Keratinocyte (primary cell): ENCODE measurements around the gene NRG3. TPM values are rescaled to one million over a fixed set of nuclear protein-coding genes. Genes with fewer than 3 reads are reported as not detected.

ENCODE experiments used
- DNase-seq: peaks from one replicate; pipeline ENCODE4 v3.0.0-alpha.2; 2011; ENCODE audit warnings: low read depth, missing footprints, low spot score
- FAIRE-seq: peaks from 2 replicates; lab custom pipeline; 2011; peaks lifted over from hg19 to GRCh38; lab: Jason Lieb, UNC
- H2AFZ ChIP-seq: 2 replicates; pipeline ENCODE4 v1.6.0; 2012; ENCODE audit warnings: low read length, control low read depth, inconsistent platforms; ENCODE audit not compliant: control insufficient read depth
- H3K27ac ChIP-seq: 2 replicates; pipeline ENCODE4 v1.5.1; 2011; ENCODE audit warnings: low read length; ENCODE audit not compliant: control insufficient read depth, insufficient read depth
- H3K27me3 ChIP-seq: 3 replicates; pipeline ENCODE4 v1.6.0; 2011; ENCODE audit warnings: low read length; ENCODE audit not compliant: control insufficient read depth, insufficient read depth; ENCODE audit errors: extremely low read depth
- H3K36me3 ChIP-seq, 2 experiments: 2 replicates in 1 of 2; 3 replicates in 1 of 2; pipeline ENCODE4 v1.5.1; 2011; ENCODE audit warnings: low read length in 2 of 2, mild to moderate bottlenecking in 1 of 2; ENCODE audit not compliant: control insufficient read depth in 2 of 2, insufficient read depth in 2 of 2; ENCODE audit errors: extremely low read depth in 1 of 2
- H3K4me1 ChIP-seq: 3 replicates; pipeline ENCODE4 v1.5.1; 2011; ENCODE audit warnings: low read length; ENCODE audit not compliant: control insufficient read depth, insufficient read depth; ENCODE audit errors: extremely low read depth
- H3K4me2 ChIP-seq: 3 replicates; pipeline ENCODE4 v1.6.0; 2011; ENCODE audit warnings: low read depth, low read length; ENCODE audit not compliant: control insufficient read depth, insufficient read depth; ENCODE audit errors: extremely low read depth
- H3K4me3 ChIP-seq, 3 experiments: fragments of 200-600 bp in 1 of 3; sonication (generic) in 1 of 3; 2 replicates in 2 of 3; 3 replicates in 1 of 3; pipeline ENCODE4 v1.5.1; 2011 to 2016; ENCODE audit warnings: low read length in 3 of 3, mild to moderate bottlenecking in 3 of 3, control low read depth in 2 of 3, inconsistent platforms in 1 of 3, low read depth in 1 of 3, mixed read lengths in 1 of 3, mixed run types in 1 of 3, moderate library complexity in 1 of 3; ENCODE audit not compliant: control insufficient read depth in 2 of 3, insufficient read depth in 2 of 3; ENCODE audit errors: extremely low read depth in 1 of 3
- H3K79me2 ChIP-seq: 2 replicates; pipeline ENCODE4 v1.6.0; 2012; ENCODE audit warnings: low read length; ENCODE audit not compliant: control insufficient read depth, insufficient read depth
- H3K9ac ChIP-seq: 3 replicates; pipeline ENCODE4 v1.6.0; 2011; ENCODE audit warnings: low read length; ENCODE audit not compliant: control insufficient read depth, insufficient read depth; ENCODE audit errors: extremely low read depth
- H3K9me1 ChIP-seq: 3 replicates; pipeline ENCODE4 v1.6.0; 2011; ENCODE audit warnings: low read length; ENCODE audit not compliant: control insufficient read depth, insufficient read depth; ENCODE audit errors: extremely low read depth
- H3K9me3 ChIP-seq: 2 replicates; pipeline ENCODE4 v1.5.1; 2012; ENCODE audit warnings: low read depth, low read length; ENCODE audit not compliant: control insufficient read depth
- H4K20me1 ChIP-seq: 3 replicates; pipeline ENCODE4 v1.6.0; 2011; ENCODE audit warnings: low read length; ENCODE audit not compliant: control insufficient read depth, insufficient read depth; ENCODE audit errors: extremely low read depth
- CTCF ChIP-seq, 3 experiments: IDR thresholded peaks in 1 of 3; conservative IDR thresholded peaks in 1 of 3; optimal IDR thresholded peaks in 1 of 3; 2 replicates in 2 of 3; 3 replicates in 1 of 3; pipeline versions ENCODE3 to v1.5.1; 2011; ENCODE audit warnings: low read length in 3 of 3, mild to moderate bottlenecking in 3 of 3, moderate library complexity in 2 of 3, control low read depth in 1 of 3, inconsistent platforms in 1 of 3; ENCODE audit not compliant: insufficient read depth in 2 of 3; ENCODE audit errors: extremely low read depth in 1 of 3
- EZH2 ChIP-seq: IDR thresholded peaks from one replicate; pipeline ENCODE4 v1.6.1; 2012; ENCODE audit warnings: inconsistent platforms, mild to moderate bottlenecking, low read length, moderate library complexity
- dilution Hi-C: fragments of 300-500 bp; cut with MboI; formaldehyde crosslinking; loops from one replicate; pipeline ENCODE4 v1.7.0; 2020; ENCODE audit warnings: low sequenced_read_pairs; ENCODE audit not compliant: extremely low pct_ligation_motif_present
- polyA plus RNA-seq, 5 experiments: library from polyadenylated mRNA; depleted of rRNA in 3 of 5; stranded (reverse) in 3 of 5; stranded (forward) in 1 of 5; unstranded in 1 of 5; fragments of >200 nt; gene quantifications; 1 replicate in 1 of 5; 2 replicates in 3 of 5; 3 replicates in 1 of 5; pipeline versions ENCODE4 v1.2.1 to v1.2.3, GENCODE V29; 2011 to 2012; ENCODE audit warnings: missing spikeins in 2 of 5, low read depth in 1 of 5, low replicate concordance in 1 of 5

NRG3 gene
- polyA plus RNA-seq, 1 donor (not counting 4 experiments of a cell fraction or from before 2014, with no cell fraction given) = not detected

- H3K27me3 ChIP-seq = no peaks in the 10 kb centered on the region
- no peaks in the 10 kb centered on the region for H3K9me1 ChIP-seq
- no peaks in the 10 kb centered on the region for H3K36me3 ChIP-seq
- H3K4me3 ChIP-seq = no peak overlapping the region
- H3K27ac ChIP-seq = no peak overlapping the region
- no peak for TF ChIP-seq CTCF (optimal IDR thresholded peaks at IDR 0.05 in 1 of 3, IDR thresholded peaks at IDR 0.05 in 1 of 3, conservative IDR thresholded peaks at IDR 0.05 in 1 of 3; ENCODE audit: extremely low read depth in 1 of 3, insufficient read depth in 2 of 3, low read length in 3 of 3)
- no peak for TF ChIP-seq EZH2
- no peaks in the 10 kb centered on the region for H3K4me1 ChIP-seq
- no peak overlapping the region for H3K9ac ChIP-seq
- H2AFZ ChIP-seq = no peak overlapping the region
- no peak for FAIRE-seq
- H3K79me2 ChIP-seq = no peaks in the 10 kb centered on the region
- H4K20me1 ChIP-seq = no peaks in the 10 kb centered on the region
- no peaks in the 10 kb centered on the region for H3K9me3 ChIP-seq
- dilution Hi-C loops = no loop called here
- no peak for DNase-seq
- H3K4me2 ChIP-seq = no peak overlapping the region
Measured at GRCh38 chr10:82211346-82211745, 336.4 kb downstream of the NRG3 start.

- Histone ChIP-seq H3K9me3 (no peaks in the 10 kb centered on the region), H3K9me1 (no peaks in the 10 kb centered on the region), H3K36me3 (no peaks in the 10 kb centered on the region), H3K27ac (no peak overlapping the region), H3K4me2 (no peak overlapping the region), H4K20me1 (no peaks in the 10 kb centered on the region), H2AFZ (no peak overlapping the region), H3K4me1 (no peaks in the 10 kb centered on the region), H3K4me3 (no peak overlapping the region), H3K79me2 (no peaks in the 10 kb centered on the region), H3K9ac (no peak overlapping the region), H3K27me3 (no peaks in the 10 kb centered on the region)
- DNase-seq (no peak), FAIRE-seq (no peak)
- dilution Hi-C loops = no loop called here
- TF ChIP-seq EZH2 = no peak
- no peak for TF ChIP-seq CTCF (optimal IDR thresholded peaks at IDR 0.05 in 1 of 3, IDR thresholded peaks at IDR 0.05 in 1 of 3, conservative IDR thresholded peaks at IDR 0.05 in 1 of 3; ENCODE audit: extremely low read depth in 1 of 3, insufficient read depth in 2 of 3, low read length in 3 of 3)
Measured at GRCh38 chr10:82212753-82213152, 337.8 kb downstream of the NRG3 start.
